Measurements from ENCODE around the gene WDR86. TPM values are rescaled to one million over a fixed set of nuclear protein-coding genes. Genes with fewer than 3 reads are reported as not detected.

Gene WDR86
- total RNA-seq, 6 experiments from 2014 or later: 0.31 to 0.74 (median 0.44) TPM; not detected in 1

- Histone ChIP-seq H3K4me3 (no peak overlapping the region), H3K27ac (no peak overlapping the region), H3K27me3 (no peaks in the 10 kb centered on the region), H3K9me3 (no peaks in the 10 kb centered on the region), H3K36me3 (no peaks in the 10 kb centered on the region), H3K4me1 (no peaks in the 10 kb centered on the region)
- ATAC-seq: no peak
- no peak for TF ChIP-seq CTCF (IDR thresholded peaks at IDR 0.05)
- TF ChIP-seq POLR2A (IDR thresholded peaks at IDR 0.05): no peak
- WGBS (ENCODE audit: insufficient coverage, low coverage, low lambda C conversion rate, missing lambda C conversion rate): 43% methylated on average over 1 of the region's 1 CpG
- no peak for DNase-seq
- intact Hi-C loops (cut with DNase I): no loop called here
These were observed 75.2 kb downstream of the WDR86 start for GRCh38 chr7:151334628-151335027.

Small RNA genes lying within 50 kb of the gene (microRNA-seq; reads per million reads assigned to microRNA genes)
- gene MIR3907: 0 reads per million in 2 donors

Small RNA genes lying within 50 kb of the gene (small RNA-seq; reads per million reads assigned to genes)
- gene MIR3907: 0 reads per million in 2 experiments

Other genes starting within 250 kb of the WDR86 start
- gene GBX1, start 242.3 kb downstream of the WDR86 start, total RNA-seq: not detected
- not detected for gene ASB10, start 222.8 kb downstream of the WDR86 start, total RNA-seq
- gene H2BK1, start 199.6 kb downstream of the WDR86 start, total RNA-seq: not detected
- 10 to 100 TPM in 4 of 6 experiments, 1 to 10 TPM in 2; 7.3 to 22.3 (median 11.4) TPM for gene ABCF2, start 182.8 kb downstream of the WDR86 start, total RNA-seq
- gene CHPF2, start 177.6 kb downstream of the WDR86 start, total RNA-seq: 10 to 100 TPM; 11.9 to 20.7 (median 17.7) TPM
- 1 to 10 TPM; 2.4 to 7.3 (median 2.7) TPM for gene SMARCD3, start 161.3 kb downstream of the WDR86 start, total RNA-seq
- 10 to 100 TPM; 21.1 to 31.3 (median 26.2) TPM for gene NUB1, start 68.2 kb downstream of the WDR86 start, total RNA-seq
- gene CRYGN, start 30.1 kb upstream of the WDR86 start, total RNA-seq: not detected
- gene RHEB, start 109.9 kb upstream of the WDR86 start, total RNA-seq: 10 to 100 TPM; 33.4 to 55.3 (median 49.7) TPM